A549 (cell line): ENCODE measurements around the gene FHIT. TPM values are rescaled to one million over a fixed set of nuclear protein-coding genes. Genes with fewer than 3 reads are reported as not detected.

Experiments used
- ATAC-seq, 2 experiments: fragments of 200-7000 bp in 1 of 2; fragments of >200 bp in 1 of 2; cut with Nextera tagmentation in 1 of 2; cut with Tn5 transposase in 1 of 2; 3 replicates each; pipeline versions ENCODE4 v1.8.0 to v1.9.1; 2018 to 2020; ENCODE audit warnings: mild to moderate bottlenecking in 1 of 2, moderate library complexity in 1 of 2
- CTCF ChIA-PET: fragments of 300-600 bp; sonication (Branson Sonifier 250); formaldehyde crosslinking; extraction: SDS; loops from one replicate; lab custom pipeline; 2021; ENCODE audit warnings: antibody characterized with exemption, inconsistent platforms; lab: Yijun Ruan, JAX
- POLR2A ChIA-PET: fragments of 350-600 bp; formaldehyde crosslinking; extraction: SDS; loops from one replicate; lab custom pipeline; 2021; ENCODE audit warnings: antibody characterized with exemption, inconsistent platforms; lab: Yijun Ruan, JAX
- DNase-seq, 2 experiments: peaks; one replicate each; pipeline versions ENCODE4 v3.0.0 to v3.0.0-alpha.2; 2011 to 2016; ENCODE audit warnings: low read depth in 1 of 2, low spot score in 1 of 2
- FAIRE-seq: peaks from 2 replicates; lab custom pipeline; 2011; peaks lifted over from hg19 to GRCh38; lab: Jason Lieb, UNC
- H3K27ac ChIP-seq, 2 experiments: fragments of >200 bp; sonication (Bioruptor Twin); formaldehyde crosslinking; 3 replicates each; pipeline ENCODE4 v1.5.1; 2016 to 2017
- H3K4me1 ChIP-seq: fragments of >200 bp; sonication (Bioruptor Twin); formaldehyde crosslinking; 3 replicates; pipeline ENCODE4 v1.6.1; 2016
- H3K4me2 ChIP-seq: fragments of >200 bp; sonication (Bioruptor Twin); formaldehyde crosslinking; 3 replicates; pipeline ENCODE4 v1.6.1; 2016
- H3K4me3 ChIP-seq: fragments of >200 bp; sonication (Bioruptor Twin); formaldehyde crosslinking; 3 replicates; pipeline ENCODE4 v1.5.1; 2016
- H3K9me3 ChIP-seq: fragments of >200 bp; sonication (Bioruptor Twin); formaldehyde crosslinking; 3 replicates; pipeline ENCODE4 v1.6.1; 2016
- CBX2 ChIP-seq: fragments of 200-600 bp; sonication (generic); IDR thresholded peaks from 2 replicates; pipeline ENCODE4 v1.6.1; 2016; ENCODE audit warnings: low read depth, mild to moderate bottlenecking, borderline replicate concordance
- CBX8 ChIP-seq: fragments of 200-600 bp; sonication (generic); IDR thresholded peaks from 2 replicates; pipeline ENCODE4 v1.6.1; 2016
- CHD2 ChIP-seq: fragments of 150-350 bp; IDR thresholded peaks from 2 replicates; pipeline ENCODE4 v1.6.1; 2014; ENCODE audit warnings: low read length; ENCODE audit not compliant: partially characterized antibody
- EHF ChIP-seq: fragments of 250-450 bp; sonication (Bioruptor Pico); IDR thresholded peaks from 2 replicates; pipeline ENCODE4 v1.5.0; 2020; ENCODE audit warnings: mild to moderate bottlenecking
- EHMT2 ChIP-seq: fragments of 200-600 bp; sonication (generic); IDR thresholded peaks from 2 replicates; pipeline ENCODE4 v1.6.1; 2016; ENCODE audit warnings: antibody characterized with exemption, low read depth, mild to moderate bottlenecking, moderate library complexity
- ELK1 ChIP-seq: fragments of 150-350 bp; IDR thresholded peaks from 2 replicates; pipeline ENCODE4 v1.6.1; 2014; ENCODE audit warnings: low read depth, mild to moderate bottlenecking, low read length
- ESRRA ChIP-seq: fragments of 150-350 bp; IDR thresholded peaks from 2 replicates; pipeline ENCODE4 v1.6.1; 2014; ENCODE audit warnings: mild to moderate bottlenecking, low read length, borderline replicate concordance
- GATA3 ChIP-seq: IDR thresholded peaks from 2 replicates; pipeline ENCODE4 v1.6.1; 2012; ENCODE audit warnings: borderline replicate concordance
- HEYL ChIP-seq: fragments of 250-450 bp; sonication (Bioruptor Pico); IDR thresholded peaks from 2 replicates; pipeline ENCODE4 v1.8.0; 2021; ENCODE audit warnings: mild to moderate bottlenecking, moderate library complexity
- HMGXB4 ChIP-seq: fragments of 250-450 bp; sonication (Bioruptor Pico); IDR thresholded peaks from 2 replicates; pipeline ENCODE4 v1.5.0; 2021; ENCODE audit warnings: mild to moderate bottlenecking, moderate library complexity, borderline replicate concordance
- HOXA7 ChIP-seq: fragments of 250-450 bp; sonication (Bioruptor Pico); IDR thresholded peaks from 2 replicates; pipeline ENCODE4 v1.5.0; 2020; ENCODE audit warnings: mild to moderate bottlenecking, moderate library complexity
- JUN ChIP-seq, 2 experiments: fragments of >200 bp; sonication (Bioruptor Twin); formaldehyde crosslinking; IDR thresholded peaks; 2 replicates in 1 of 2; 3 replicates in 1 of 2; pipeline ENCODE4 v1.6.1; 2016 to 2017
- KDM1A ChIP-seq: fragments of 200-600 bp; sonication (generic); IDR thresholded peaks from 2 replicates; pipeline ENCODE4 v1.6.1; 2016; ENCODE audit warnings: low read depth, mild to moderate bottlenecking
- MAFK ChIP-seq: fragments of 450-650 bp; IDR thresholded peaks from 2 replicates; pipeline ENCODE4 v1.6.1; 2014; ENCODE audit not compliant: partially characterized antibody
- MAZ ChIP-seq: fragments of 150-350 bp; IDR thresholded peaks from 2 replicates; pipeline ENCODE4 v1.6.1; 2014; ENCODE audit warnings: antibody characterized with exemption, low read depth, low read length, borderline replicate concordance
- MYC ChIP-seq: IDR thresholded peaks from 2 replicates; pipeline ENCODE4 v1.6.1; 2012; ENCODE audit warnings: mild to moderate bottlenecking, inconsistent platforms, low read length, improper control_type of control experiment, borderline replicate concordance
- NFE2L2 ChIP-seq: fragments of 150-350 bp; conservative IDR thresholded peaks from 2 replicates; pipeline ENCODE4 v1.6.1; 2014; ENCODE audit warnings: low read length
- NPAS2 ChIP-seq: fragments of 250-450 bp; sonication (Bioruptor Pico); IDR thresholded peaks from 2 replicates; pipeline ENCODE4 v1.8.0; 2022; ENCODE audit warnings: mild to moderate bottlenecking, moderate library complexity, borderline replicate concordance
- POLR2AphosphoS2 ChIP-seq: conservative IDR thresholded peaks from 2 replicates; pipeline ENCODE4 v1.6.1; 2012; ENCODE audit warnings: low read length, improper control_type of control experiment, inconsistent platforms
- RAD21 ChIP-seq, 2 experiments: fragments of >200 bp in 1 of 2; sonication (Bioruptor Twin) in 1 of 2; formaldehyde crosslinking in 1 of 2; IDR thresholded peaks in 1 of 2; conservative IDR thresholded peaks in 1 of 2; 2 replicates in 1 of 2; 3 replicates in 1 of 2; pipeline ENCODE4 v1.6.1; 2012 to 2018; ENCODE audit warnings: inconsistent platforms in 1 of 2
- RCOR1 ChIP-seq: fragments of 150-350 bp; IDR thresholded peaks from 2 replicates; pipeline ENCODE4 v1.6.1; 2014; ENCODE audit warnings: antibody characterized with exemption, low read length, low read depth
- RNF2 ChIP-seq: fragments of 200-600 bp; sonication (generic); IDR thresholded peaks from 2 replicates; pipeline ENCODE4 v1.6.1; 2016; ENCODE audit warnings: low read depth, mild to moderate bottlenecking, antibody characterized with exemption, moderate library complexity, borderline replicate concordance
- SREBF2 ChIP-seq: fragments of 450-650 bp; IDR thresholded peaks from 2 replicates; pipeline ENCODE4 v1.6.1; 2014; ENCODE audit warnings: mild to moderate bottlenecking, moderate library complexity
- ZC3H11A ChIP-seq: fragments of 450-650 bp; IDR thresholded peaks from 2 replicates; pipeline ENCODE4 v1.6.1; 2014; ENCODE audit warnings: antibody characterized with exemption, mild to moderate bottlenecking
- ZFP36 ChIP-seq: fragments of 450-650 bp; IDR thresholded peaks from 2 replicates; pipeline ENCODE4 v1.6.1; 2014; ENCODE audit warnings: borderline replicate concordance; ENCODE audit not compliant: partially characterized antibody
- ZSCAN20 ChIP-seq: fragments of 250-450 bp; sonication (Bioruptor Pico); IDR thresholded peaks from 2 replicates; pipeline ENCODE4 v1.8.0; 2022; ENCODE audit warnings: mild to moderate bottlenecking, moderate library complexity
- WGBS: methylation state at CpG from one replicate; pipeline ENCODE4 v1.1.6; 2017; ENCODE audit errors: missing lambda C conversion rate; 5-methylcytosine and 5-hydroxymethylcytosine counted together
- polyA plus RNA-seq, 4 experiments: library from polyadenylated mRNA; depleted of rRNA in 3 of 4; stranded (reverse); fragments of >200 nt; fragmentation: RNase III in 1 of 4; extraction: RNeasy Plus Mini Kit Qiagen cat#74134 plus additional on column Dnase treatment in 1 of 4; gene quantifications; 2 replicates in 3 of 4; 3 replicates in 1 of 4; pipeline ENCODE4 v1.2.3, GENCODE V29; 2011 to 2017
- TF ChIP-seq, protein P1 (sequence below): fragments of 250-450 bp; sonication (Bioruptor Pico); IDR thresholded peaks from 2 replicates; pipeline ENCODE4 v1.5.0; 2020; ENCODE audit warnings: low read depth, mild to moderate bottlenecking, moderate library complexity
- TF ChIP-seq, protein P2 (sequence below): fragments of >200 bp; sonication (Bioruptor Twin); formaldehyde crosslinking; IDR thresholded peaks from 2 replicates; pipeline ENCODE4 v1.6.1; 2016

Gene FHIT
- polyA plus RNA-seq, 2 of the 4 experiments (the other 2 are of a cell fraction), result 0.76 to 0.92 TPM

GRCh38 chr3:60448696-60449095, 802.6 kb downstream of the FHIT start:
- Histone ChIP-seq H3K27ac (no peak overlapping the region), H3K4me2 (no peak overlapping the region), H3K9me3 (no peaks in the 10 kb centered on the region), H3K4me1 (no peaks in the 10 kb centered on the region), H3K4me3 (no peak overlapping the region)
- ATAC-seq, result no peak
- CTCF ChIA-PET, result no interaction called here
- FAIRE-seq, result no peak
- DNase-seq, result no peak
- POLR2A ChIA-PET, result no interaction called here
- TF ChIP-seq CHD2 (no peak), KDM1A (no peak), ZFP36 (no peak), SREBF2 (no peak), EHMT2 (no peak), HMGXB4 (CRISPR knock-in tag) (no peak), CBX2 (no peak), RNF2 (no peak), HEYL (CRISPR knock-in tag) (no peak), MYC (no peak)
- TF ChIP-seq, protein P1, sequence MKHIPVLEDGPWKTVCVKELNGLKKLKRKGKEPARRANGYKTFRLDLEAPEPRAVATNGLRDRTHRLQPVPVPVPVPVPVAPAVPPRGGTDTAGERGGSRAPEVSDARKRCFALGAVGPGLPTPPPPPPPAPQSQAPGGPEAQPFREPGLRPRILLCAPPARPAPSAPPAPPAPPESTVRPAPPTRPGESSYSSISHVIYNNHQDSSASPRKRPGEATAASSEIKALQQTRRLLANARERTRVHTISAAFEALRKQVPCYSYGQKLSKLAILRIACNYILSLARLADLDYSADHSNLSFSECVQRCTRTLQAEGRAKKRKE (CRISPR knock-in tag), result no peak
- 7% methylated on average over 3 of the region's 3 CpGs for WGBS

DNA sequence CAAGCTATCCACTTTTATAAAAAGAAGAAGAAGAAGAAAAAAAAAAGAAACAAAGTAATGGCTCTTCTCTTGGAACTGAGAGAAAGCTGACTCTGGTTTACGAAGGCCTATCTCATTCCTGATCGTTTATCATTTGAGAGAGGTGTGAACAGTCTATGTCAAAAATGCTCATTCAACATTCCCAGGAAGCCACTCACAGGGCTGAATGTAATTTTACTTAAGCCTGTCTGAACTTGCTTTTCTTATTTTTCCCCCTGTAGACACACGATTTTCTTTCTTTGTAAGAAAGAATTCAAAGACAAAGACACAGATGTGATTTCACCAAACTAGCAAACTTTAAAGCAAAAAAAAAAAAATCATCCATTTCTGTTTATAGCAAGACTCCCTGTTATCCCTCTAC, 805.8 kb downstream of the FHIT start:
- Histone ChIP-seq H3K4me1 (no peaks in the 10 kb centered on the region), H3K27ac (no peak overlapping the region), H3K9me3 (no peaks in the 10 kb centered on the region), H3K4me2 (no peak overlapping the region), H3K4me3 (no peak overlapping the region)
- TF ChIP-seq MAZ, result no peak
- TF ChIP-seq CBX8, result no peak
- TF ChIP-seq ZSCAN20 (CRISPR knock-in tag), result no peak
- no peak for TF ChIP-seq HOXA7 (CRISPR knock-in tag)
- no peak for TF ChIP-seq EHF
- TF ChIP-seq MAFK, result no peak
- no peak for TF ChIP-seq NFE2L2
- ATAC-seq, result no peak
- no peak for DNase-seq
- CTCF ChIA-PET, result no interaction called here
- no peak for FAIRE-seq
- WGBS, result 27% methylated on average over 3 of the region's 3 CpGs
- POLR2A ChIA-PET, result no interaction called here

DNA sequence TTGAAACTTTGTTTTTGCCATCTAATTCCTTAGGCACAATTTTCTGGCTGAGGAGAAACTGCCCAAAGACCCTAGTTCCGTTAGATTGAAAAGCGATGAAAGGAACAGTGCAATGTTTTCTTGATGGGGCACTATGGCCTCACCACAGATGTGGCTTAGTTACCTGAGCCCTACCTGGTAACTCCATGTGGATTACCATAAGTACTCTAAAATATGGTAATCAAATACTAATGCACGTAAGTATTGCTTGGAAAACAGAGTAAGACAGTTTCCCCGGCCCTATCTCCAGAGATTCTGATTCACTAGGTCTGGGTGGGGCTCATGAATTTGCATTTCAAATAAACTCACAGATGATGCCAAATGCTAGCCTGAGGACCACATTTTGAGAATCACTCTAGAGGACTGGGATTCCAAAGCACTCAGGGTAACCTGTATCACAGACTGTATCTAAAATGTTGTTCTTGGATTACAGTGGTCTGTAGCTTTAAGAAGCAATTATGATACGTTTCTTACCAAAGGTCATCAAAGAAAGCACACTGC, 806.3 kb downstream of the FHIT start:
- 42% methylated on average over 4 of the region's 5 CpGs for WGBS
- TF ChIP-seq, protein P2, sequence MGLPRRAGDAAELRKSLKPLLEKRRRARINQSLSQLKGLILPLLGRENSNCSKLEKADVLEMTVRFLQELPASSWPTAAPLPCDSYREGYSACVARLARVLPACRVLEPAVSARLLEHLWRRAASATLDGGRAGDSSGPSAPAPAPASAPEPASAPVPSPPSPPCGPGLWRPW, result no peak
- no peak for TF ChIP-seq SREBF2
- TF ChIP-seq, protein P1 (CRISPR knock-in tag), result no peak
- TF ChIP-seq ELK1, result no peak
- TF ChIP-seq JUN (IDR thresholded peaks at IDR 0.05), result no peak
- no peak for TF ChIP-seq ZFP36
- no peak for TF ChIP-seq HMGXB4 (CRISPR knock-in tag)
- no peak for TF ChIP-seq GATA3
- TF ChIP-seq ESRRA, result no peak
- no peak for TF ChIP-seq RCOR1
- no peak for TF ChIP-seq RAD21 (conservative IDR thresholded peaks at IDR 0.05 in 1 of 2, IDR thresholded peaks at IDR 0.05 in 1 of 2)
- TF ChIP-seq NPAS2 (CRISPR knock-in tag), result no peak
- TF ChIP-seq ZC3H11A, result no peak
- no peak for TF ChIP-seq POLR2AphosphoS2
- TF ChIP-seq CBX2, result no peak

More for the DNA sequence above, 806.3 kb downstream of the FHIT start:
- Histone ChIP-seq H3K4me3 (no peak overlapping the region), H3K4me1 (no peaks in the 10 kb centered on the region), H3K27ac (no peak overlapping the region), H3K4me2 (no peak overlapping the region), H3K9me3 (no peaks in the 10 kb centered on the region)
- ATAC-seq (no peak), DNase-seq (no peak), FAIRE-seq (no peak)
- CTCF ChIA-PET, result no interaction called here
- POLR2A ChIA-PET, result no interaction called here
